RWPE2 (cell line): ENCODE data around the gene PSAPL1.

Source experiments
- ATAC-seq: fragments of 200-7000 bp; cut with Tn5 transposase; 3 replicates; pipeline ENCODE4 v1.9.1; 2021; ENCODE audit warnings: low read depth
- DNase-seq: peaks from one replicate; pipeline ENCODE4 v3.0.0-alpha.2; 2020; ENCODE audit warnings: low spot score
- H3K27ac ChIP-seq: fragments of 450-650 bp; 2 replicates; pipeline ENCODE4 v1.5.1; 2017; ENCODE audit warnings: mild to moderate bottlenecking; ENCODE audit not compliant: poor library complexity, severe bottlenecking
- H3K27me3 ChIP-seq: fragments of 250-450 bp; sonication (Bioruptor Pico); 2 replicates; pipeline ENCODE4 v1.5.1; 2021; ENCODE audit warnings: mild to moderate bottlenecking, moderate library complexity; ENCODE audit not compliant: insufficient read depth, poor library complexity, severe bottlenecking
- H3K36me3 ChIP-seq: fragments of 250-450 bp; sonication (Bioruptor Pico); 2 replicates; pipeline ENCODE4 v1.5.1; 2020; ENCODE audit warnings: low read depth, mild to moderate bottlenecking, moderate library complexity
- H3K4me1 ChIP-seq: fragments of 250-450 bp; sonication (Bioruptor Pico); 2 replicates; pipeline ENCODE4 v1.5.1; 2021; ENCODE audit warnings: mild to moderate bottlenecking, moderate library complexity; ENCODE audit not compliant: insufficient read depth, poor library complexity, severe bottlenecking
- H3K4me3 ChIP-seq: fragments of 250-450 bp; sonication (Bioruptor Pico); 2 replicates; pipeline ENCODE4 v1.5.1; 2021; ENCODE audit warnings: mild to moderate bottlenecking, moderate library complexity; ENCODE audit not compliant: severe bottlenecking
- H3K9me3 ChIP-seq: fragments of 250-450 bp; sonication (Bioruptor Pico); 2 replicates; pipeline ENCODE4 v1.5.1; 2021; ENCODE audit warnings: mild to moderate bottlenecking, moderate library complexity; ENCODE audit not compliant: severe bottlenecking
- CTCF ChIP-seq: fragments of 450-650 bp; IDR thresholded peaks from one replicate; pipeline ENCODE4 v1.5.1; 2017; ENCODE audit warnings: mild to moderate bottlenecking, moderate library complexity; ENCODE audit not compliant: poor library complexity, severe bottlenecking

The PSAPL1 gene

GRCh38 chr4:7424553-7425111 is 10.1 kb downstream of the PSAPL1 start:
- no peaks in the 10 kb centered on the region for H3K9me3 ChIP-seq
- H3K4me3 ChIP-seq = no peak overlapping the region
- H3K4me1 ChIP-seq = no peaks in the 10 kb centered on the region
- no peak for TF ChIP-seq CTCF
- H3K36me3 ChIP-seq = no peaks in the 10 kb centered on the region
- H3K27ac ChIP-seq = no peak overlapping the region
- ATAC-seq (0 out of 3 replicates have a peak, but pooled peaks have one; percentile 29), DNase-seq (peak; percentile 34)
- H3K27me3 ChIP-seq = no peaks in the 10 kb centered on the region

- no peaks in the 10 kb centered on the region for H3K27me3 ChIP-seq
- no peak overlapping the region for H3K27ac ChIP-seq
- H3K4me3 ChIP-seq = no peak overlapping the region
- H3K4me1 ChIP-seq = no peaks in the 10 kb centered on the region
- ATAC-seq (no peak), DNase-seq (peak; percentile 42)
- no peaks in the 10 kb centered on the region for H3K36me3 ChIP-seq
- TF ChIP-seq CTCF = no peak
- no peaks in the 10 kb centered on the region for H3K9me3 ChIP-seq
Measured at GRCh38 chr4:7423801-7424552, 10.8 kb downstream of the PSAPL1 start.

GRCh38 chr4:7423391-7423790 is 11.3 kb downstream of the PSAPL1 start:
- TF ChIP-seq CTCF = no peak
- peak; percentile 33 for DNase-seq
- H3K4me3 ChIP-seq = no peak overlapping the region

GRCh38 chr4:7422898-7423180 is 11.9 kb downstream of the PSAPL1 start:
- Histone ChIP-seq H3K9me3 (no peaks in the 10 kb centered on the region), H3K27ac (no peak overlapping the region), H3K27me3 (no peaks in the 10 kb centered on the region), H3K4me3 (no peak overlapping the region), H3K36me3 (no peaks in the 10 kb centered on the region), H3K4me1 (no peaks in the 10 kb centered on the region)
- DNase-seq (no peak), ATAC-seq (no peak)
- no peak for TF ChIP-seq CTCF

More at GRCh38 chr4:7423391-7423790, 11.3 kb downstream of the PSAPL1 start:
- H3K36me3 ChIP-seq = no peaks in the 10 kb centered on the region
- H3K27me3 ChIP-seq = no peaks in the 10 kb centered on the region
- H3K4me1 ChIP-seq = no peaks in the 10 kb centered on the region
- H3K27ac ChIP-seq = no peak overlapping the region
- no peaks in the 10 kb centered on the region for H3K9me3 ChIP-seq
- no peak for ATAC-seq
